Endometrium (tissue), 2 donors: ENCODE measurements around the gene NECTIN3.

ENCODE experiments used
- FAIRE-seq: peaks from 2 replicates; lab custom pipeline; 2012; peaks lifted over from hg19 to GRCh38; lab: Jason Lieb, UNC
- donor health status: control.
- donor health status: control.

NECTIN3 gene

GRCh38 chr3:111081008-111081545, 9.5 kb downstream of the NECTIN3 start:
- FAIRE-seq: no peak

- no peak for FAIRE-seq
Measured at GRCh38 chr3:111084911-111085310, 13.3 kb downstream of the NECTIN3 start.

DNA sequence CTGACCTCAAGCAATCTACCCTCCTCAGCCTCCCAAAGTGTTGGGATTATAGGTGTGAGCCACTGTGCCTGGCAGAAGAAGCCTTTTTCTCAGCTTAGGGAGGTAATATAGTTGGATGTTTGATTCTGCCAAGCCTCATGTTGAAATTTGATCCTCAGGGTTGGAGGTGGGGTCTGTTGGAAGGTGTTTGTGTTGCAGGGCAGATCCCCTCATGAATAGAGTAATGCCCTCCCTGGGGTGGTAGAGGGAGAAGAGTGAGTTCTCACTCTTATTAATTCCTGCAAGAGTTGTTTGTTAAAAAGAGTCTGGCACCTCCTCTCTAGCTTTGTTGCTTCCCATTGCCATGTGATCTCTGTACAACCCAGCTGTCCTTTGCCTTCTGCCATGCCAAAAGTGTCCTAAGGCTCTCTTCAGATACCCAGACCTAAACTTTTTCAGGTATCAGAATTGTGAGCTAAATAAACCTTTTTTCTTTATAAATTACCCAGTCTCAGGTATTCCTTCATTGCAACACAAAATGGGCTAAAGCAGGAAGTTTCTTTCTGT, 16.4 kb downstream of the NECTIN3 start:
- FAIRE-seq: no peak

DNA sequence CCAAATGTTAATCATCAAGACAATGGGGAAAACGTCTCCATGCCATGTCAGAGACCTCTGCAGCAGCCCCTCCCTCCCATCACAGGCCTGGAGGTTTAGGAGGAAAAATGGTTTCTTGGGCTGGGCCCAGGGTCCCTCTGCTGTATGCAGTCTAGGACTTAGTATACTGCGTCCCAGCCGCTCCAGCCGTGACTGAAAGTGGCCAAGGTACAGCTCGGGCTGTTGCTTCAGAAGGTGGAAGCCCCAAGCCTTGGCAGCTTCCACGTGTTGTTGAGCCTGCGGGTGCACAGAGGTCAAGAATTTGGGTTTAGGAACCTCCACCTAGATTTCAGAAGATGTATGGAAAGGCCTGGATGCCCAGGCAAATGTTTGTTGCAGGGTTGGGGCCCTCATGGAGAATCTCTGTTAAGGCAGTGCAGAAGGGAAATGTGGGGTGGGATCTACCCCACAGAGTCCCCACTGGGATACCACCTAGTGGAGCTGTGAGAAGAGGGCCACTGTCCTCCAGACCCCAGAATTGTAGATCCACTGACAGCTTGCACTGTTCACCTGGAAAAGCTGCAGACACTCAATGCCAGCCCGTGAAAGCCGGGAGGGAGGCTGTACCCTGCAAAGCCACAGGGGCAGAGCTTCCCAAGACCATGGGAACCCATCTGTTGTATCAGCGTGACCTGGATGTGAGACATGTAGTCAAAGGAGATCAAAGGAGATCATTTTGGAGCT, 25.0 kb downstream of the NECTIN3 start:
- no peak for FAIRE-seq

DNA sequence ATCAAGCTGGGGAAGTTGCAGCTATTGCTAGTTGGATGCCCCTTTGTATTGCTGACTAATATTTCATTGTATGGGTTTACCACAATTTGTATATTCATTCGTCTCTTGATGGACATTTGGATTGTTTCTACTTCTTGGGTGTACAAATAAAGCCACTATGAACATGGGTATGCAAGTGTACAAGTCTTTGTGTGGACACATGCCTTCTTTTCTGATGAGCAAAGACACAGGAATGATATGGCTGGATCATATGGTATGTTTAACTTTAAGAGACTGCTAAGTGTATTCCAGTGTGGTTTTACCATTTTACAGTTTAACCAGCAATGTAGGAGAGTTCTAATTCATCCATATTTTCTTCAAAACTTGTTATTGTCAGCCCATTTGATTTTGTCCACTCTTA, 32.2 kb downstream of the NECTIN3 start:
- no peak for FAIRE-seq

- no peak for FAIRE-seq
Measured at GRCh38 chr3:111106993-111107661, 35.5 kb downstream of the NECTIN3 start.

GRCh38 chr3:111107662-111108035, 36.0 kb downstream of the NECTIN3 start:
- no peak for FAIRE-seq

- FAIRE-seq: no peak
Measured at GRCh38 chr3:111112913-111113312, 41.3 kb downstream of the NECTIN3 start.

- no peak for FAIRE-seq
Measured at GRCh38 chr3:111128884-111129283, 57.3 kb downstream of the NECTIN3 start.

DNA sequence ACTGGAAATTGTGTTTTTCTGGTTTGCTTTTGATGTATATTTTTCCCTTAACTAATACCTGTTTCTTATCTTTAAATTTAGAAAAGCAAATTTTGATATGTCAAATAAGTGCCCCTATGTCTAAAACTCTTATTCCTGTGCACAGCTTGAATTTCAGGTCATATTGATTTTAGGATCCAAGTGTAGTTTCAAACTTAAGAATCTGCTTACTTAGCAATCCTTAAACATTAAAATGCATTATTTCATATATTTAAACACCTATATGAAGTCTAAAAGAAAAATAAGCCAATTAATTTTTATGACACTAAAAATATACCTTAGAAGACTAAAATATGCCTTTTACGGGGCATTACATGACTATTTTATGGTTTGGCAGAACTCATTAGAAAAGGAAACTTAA, 59.2 kb downstream of the NECTIN3 start:
- no peak for FAIRE-seq

GRCh38 chr3:111134302-111134701, 62.7 kb downstream of the NECTIN3 start:
- no peak for FAIRE-seq

DNA sequence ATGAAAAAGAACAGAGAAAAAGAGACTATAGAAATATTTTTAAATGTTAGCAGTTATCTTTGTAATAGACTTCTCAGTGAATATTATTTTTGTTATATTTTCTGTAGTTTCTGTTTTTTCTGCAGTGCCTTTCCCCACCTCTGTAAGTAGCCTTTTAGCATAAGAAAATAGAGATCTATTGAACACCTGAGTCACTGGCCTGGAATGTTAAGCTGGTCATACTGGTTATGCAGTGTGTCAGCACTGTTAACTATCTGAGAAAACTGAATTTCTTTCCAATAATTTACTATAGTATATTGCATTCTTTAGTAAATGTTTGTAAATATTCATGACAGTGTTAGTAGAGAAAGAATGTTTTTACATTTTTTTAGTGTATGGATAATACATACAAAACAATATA, 79.8 kb downstream of the NECTIN3 start:
- FAIRE-seq: no peak

DNA sequence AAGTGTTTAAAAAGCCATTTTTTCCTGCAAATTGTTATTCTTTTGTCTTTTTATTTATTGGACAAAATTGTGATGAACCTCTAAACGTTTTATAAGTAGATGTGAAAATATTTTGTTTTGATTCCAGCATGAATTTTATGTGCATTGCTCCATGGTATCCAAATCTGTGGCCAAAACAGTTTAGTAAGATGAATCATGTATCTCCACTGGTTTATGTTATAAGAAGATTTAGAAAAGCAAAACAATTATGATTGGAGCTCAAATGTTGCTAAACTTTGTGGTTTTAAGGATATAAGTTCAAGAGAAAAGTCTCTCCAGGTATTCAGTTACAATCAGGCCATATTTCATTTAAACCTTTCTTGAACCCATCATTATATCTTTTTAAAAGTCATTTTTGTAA, 80.9 kb downstream of the NECTIN3 start:
- no peak for FAIRE-seq

- no peak for FAIRE-seq
Measured at GRCh38 chr3:111156517-111156916, 84.9 kb downstream of the NECTIN3 start.

DNA sequence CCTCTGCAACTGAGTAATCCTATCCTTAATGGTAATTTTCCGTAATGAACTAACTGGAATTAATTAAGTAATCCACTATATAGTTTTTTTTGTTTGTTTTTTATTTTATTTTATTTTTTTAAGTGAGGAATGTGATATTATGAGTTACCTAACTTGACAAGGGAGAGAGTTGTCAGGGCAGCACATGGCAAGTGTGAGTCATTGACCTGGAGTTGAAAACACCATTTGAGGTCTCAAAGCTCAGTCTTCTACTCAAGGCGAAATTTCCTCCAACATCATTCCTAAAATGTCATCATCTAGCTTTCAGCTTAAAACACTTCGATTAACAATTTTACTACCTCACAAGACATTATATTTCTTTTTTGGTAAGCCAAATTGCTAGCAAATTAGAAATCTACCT, 87.8 kb downstream of the NECTIN3 start:
- FAIRE-seq: no peak

DNA sequence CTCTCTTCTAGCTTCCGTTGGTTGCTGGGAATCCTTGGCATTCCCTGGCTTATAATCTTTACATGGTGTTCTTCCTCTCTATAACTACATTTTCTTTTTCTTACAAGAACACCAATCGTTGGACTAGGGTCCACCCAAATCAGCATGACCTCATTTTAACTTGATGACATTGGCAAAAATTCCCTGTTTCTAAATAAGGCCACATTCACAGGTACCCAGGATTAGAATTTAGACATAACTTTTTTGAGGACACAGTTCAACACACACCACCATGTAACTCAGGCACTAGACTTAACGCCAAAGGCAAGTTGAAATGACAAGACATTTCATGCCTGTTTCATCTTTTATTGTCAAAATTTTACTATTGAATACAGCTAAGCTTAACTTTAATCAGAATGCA, 93.0 kb downstream of the NECTIN3 start:
- FAIRE-seq: no peak

DNA sequence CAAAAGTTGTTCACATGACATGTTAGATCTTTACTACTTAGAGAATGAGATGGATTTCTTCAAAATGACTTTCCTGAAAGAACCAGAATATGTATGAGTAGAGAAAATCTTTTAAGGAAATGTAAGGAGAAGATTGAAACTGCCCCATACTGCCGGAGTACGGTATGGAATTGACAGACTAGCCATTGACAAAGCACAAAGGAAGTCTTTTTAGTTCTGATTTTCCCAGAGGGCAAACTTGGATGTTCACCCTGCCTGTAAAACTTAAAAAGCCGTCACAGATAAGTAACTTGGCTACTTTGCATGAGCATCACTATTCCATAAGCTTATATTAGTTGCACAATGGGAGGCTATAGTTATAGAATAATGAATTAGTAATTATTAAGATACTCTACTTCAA, 93.8 kb downstream of the NECTIN3 start:
- FAIRE-seq: no peak

- FAIRE-seq: no peak
Measured at GRCh38 chr3:111173328-111173900, 101.8 kb downstream of the NECTIN3 start.

- FAIRE-seq: no peak
Measured at GRCh38 chr3:111173906-111174305, 102.3 kb downstream of the NECTIN3 start.

DNA sequence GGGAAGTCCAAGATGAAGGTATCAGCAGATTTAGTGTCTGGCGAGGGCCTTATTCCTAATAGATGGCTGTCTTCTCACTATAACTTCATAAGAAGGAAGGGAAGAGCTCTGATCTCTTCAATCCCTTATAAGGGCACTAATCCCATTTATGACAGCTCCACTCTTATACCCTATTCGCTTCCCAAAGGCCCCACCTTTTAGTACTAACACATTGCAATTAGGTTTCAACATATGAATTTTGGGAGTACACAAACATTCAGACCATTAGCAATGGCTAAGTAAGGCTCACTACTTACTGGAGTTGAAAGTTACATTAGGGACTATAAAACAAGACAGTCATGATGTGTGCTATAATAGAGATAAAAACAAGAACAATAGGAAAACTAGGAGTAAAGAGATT, 118.9 kb downstream of the NECTIN3 start:
- no peak for FAIRE-seq

DNA sequence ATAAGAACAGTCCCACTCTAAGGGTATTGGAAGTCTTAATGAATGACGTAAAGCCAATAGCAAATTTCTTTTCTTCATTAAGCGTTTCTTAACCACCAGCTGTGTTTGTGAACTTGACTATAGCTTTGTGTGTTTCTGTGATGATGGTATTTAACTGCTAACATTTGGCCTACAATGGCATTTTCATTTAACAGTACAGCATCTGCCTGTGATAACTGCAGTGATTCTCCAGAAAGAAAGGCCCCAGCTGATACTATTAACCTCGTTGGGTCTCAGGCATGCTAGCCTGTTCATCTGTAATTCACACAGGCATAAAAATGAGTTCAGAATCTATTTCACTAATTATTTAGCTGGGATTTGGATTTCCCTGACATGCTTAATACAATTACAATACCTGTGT, 121.9 kb downstream of the NECTIN3 start:
- no peak for FAIRE-seq

- no peak for FAIRE-seq
Measured at GRCh38 chr3:111194048-111194447, 122.4 kb downstream of the NECTIN3 start.

GRCh38 chr3:111197485-111197884, 125.9 kb downstream of the NECTIN3 start:
- FAIRE-seq: no peak
